OCI-LY7 (cell line): ENCODE results near the gene NRF1. TPM values are rescaled to one million over a fixed set of nuclear protein-coding genes. Genes with fewer than 3 reads are reported as not detected.

ENCODE experiments used
- BruUV-seq: library from RNA; stranded (reverse); fragments of 400-500 nt; replicated peaks from 2 replicates; lab custom pipeline; 2021; lab: Mats Ljungman, UMichigan
- CTCF ChIA-PET: fragments of 300-600 bp; sonication (Branson Sonifier 250); formaldehyde crosslinking; loops from one replicate; lab custom pipeline; 2022; ENCODE audit warnings: antibody characterized with exemption; ENCODE audit not compliant: unreplicated experiment; lab: Charles Lee
- POLR2A ChIA-PET: fragments of 300-600 bp; sonication (Branson Sonifier 250); formaldehyde crosslinking; loops from one replicate; lab custom pipeline; 2022; ENCODE audit warnings: antibody characterized with exemption; lab: Charles Lee
- DNase-seq: peaks from one replicate; pipeline ENCODE4 v3.0.0-alpha.2; 2015; ENCODE audit warnings: low spot score
- H2AFZ ChIP-seq: fragments of 200-600 bp; sonication (generic), shearing (Covaris generic); 2 replicates; pipeline ENCODE4 v1.6.1; 2014; ENCODE audit warnings: mild to moderate bottlenecking, antibody characterized with exemption, low read length, moderate library complexity
- H3K27ac ChIP-seq: fragments of 200-600 bp; sonication (generic); 2 replicates; pipeline ENCODE4 v1.5.1; 2014; ENCODE audit warnings: mixed run types, low read depth, mild to moderate bottlenecking, moderate library complexity, low read length, inconsistent platforms; ENCODE audit not compliant: poor library complexity, severe bottlenecking
- H3K36me3 ChIP-seq: fragments of 200-600 bp; sonication (generic); 2 replicates; pipeline ENCODE4 v1.6.1; 2014; ENCODE audit warnings: mild to moderate bottlenecking, antibody characterized with exemption, low read length, moderate library complexity, mixed read lengths; ENCODE audit not compliant: insufficient read depth
- H3K4me1 ChIP-seq: fragments of 200-600 bp; sonication (generic); 2 replicates; pipeline ENCODE4 v1.5.1; 2014; ENCODE audit warnings: mild to moderate bottlenecking, low read length; ENCODE audit not compliant: insufficient read depth, poor library complexity, severe bottlenecking
- H3K4me2 ChIP-seq: fragments of 200-600 bp; sonication (generic); 2 replicates; pipeline ENCODE4 v1.6.1; 2014; ENCODE audit warnings: mild to moderate bottlenecking, low read length
- H3K4me3 ChIP-seq: fragments of 200-600 bp; sonication (generic); 2 replicates; pipeline ENCODE4 v1.5.1; 2014; ENCODE audit warnings: mild to moderate bottlenecking, low read depth, low read length; ENCODE audit not compliant: poor library complexity, severe bottlenecking
- H3K79me2 ChIP-seq: fragments of 200-600 bp; sonication (generic); 2 replicates; pipeline ENCODE4 v1.6.1; 2016; ENCODE audit warnings: low read depth, mild to moderate bottlenecking, low read length, moderate library complexity, mixed read lengths; ENCODE audit not compliant: insufficient read depth
- H3K9me2 ChIP-seq: fragments of 200-600 bp; sonication (generic); 2 replicates; pipeline ENCODE4 v1.6.1; 2016; ENCODE audit warnings: mild to moderate bottlenecking, low read length, mixed read lengths; ENCODE audit not compliant: insufficient read depth
- H3K9me3 ChIP-seq: fragments of 200-600 bp; sonication (generic); 2 replicates; pipeline ENCODE4 v1.6.1; 2014; ENCODE audit warnings: mild to moderate bottlenecking, mixed run types, low read length, mixed read lengths
- H4K20me1 ChIP-seq: fragments of 200-600 bp; sonication (generic); 2 replicates; pipeline ENCODE4 v1.6.1; 2014; ENCODE audit warnings: mild to moderate bottlenecking, antibody characterized with exemption, low read length, moderate library complexity, mixed read lengths; ENCODE audit not compliant: insufficient read depth
- EZH2phosphoT487 ChIP-seq: fragments of 200-600 bp; sonication (generic); IDR thresholded peaks from 2 replicates; pipeline ENCODE4 v1.6.1; 2018; ENCODE audit warnings: low read depth, borderline replicate concordance, mild to moderate bottlenecking, mixed run types, antibody characterized with exemption, low read length, moderate library complexity, mixed read lengths
- intact Hi-C: fragments of 100-400 bp; cut with micrococcal nuclease; formaldehyde crosslinking; loops from one replicate; pipeline ENCODE4 v1.10.0; 2022; ENCODE audit not compliant: unreplicated experiment
- total RNA-seq, 2 experiments: library from RNA; depleted of rRNA in 1 of 2; stranded (reverse); fragments of >200 nt in 1 of 2; shearing (Covaris generic) in 1 of 2; gene quantifications; 2 replicates each; pipeline ENCODE4 v1.2.3, GENCODE V29; 2014 to 2022
- TF ChIP-seq, protein P1 (sequence below): fragments of 200-600 bp; sonication (generic); conservative IDR thresholded peaks from 2 replicates; pipeline ENCODE4 v1.5.1; 2014; ENCODE audit warnings: mild to moderate bottlenecking, antibody characterized with exemption, low read length, moderate library complexity, mixed read lengths

The NRF1 gene
- total RNA-seq, 2 experiments from 2014 or later, result 26.5 to 26.9 TPM

DNA sequence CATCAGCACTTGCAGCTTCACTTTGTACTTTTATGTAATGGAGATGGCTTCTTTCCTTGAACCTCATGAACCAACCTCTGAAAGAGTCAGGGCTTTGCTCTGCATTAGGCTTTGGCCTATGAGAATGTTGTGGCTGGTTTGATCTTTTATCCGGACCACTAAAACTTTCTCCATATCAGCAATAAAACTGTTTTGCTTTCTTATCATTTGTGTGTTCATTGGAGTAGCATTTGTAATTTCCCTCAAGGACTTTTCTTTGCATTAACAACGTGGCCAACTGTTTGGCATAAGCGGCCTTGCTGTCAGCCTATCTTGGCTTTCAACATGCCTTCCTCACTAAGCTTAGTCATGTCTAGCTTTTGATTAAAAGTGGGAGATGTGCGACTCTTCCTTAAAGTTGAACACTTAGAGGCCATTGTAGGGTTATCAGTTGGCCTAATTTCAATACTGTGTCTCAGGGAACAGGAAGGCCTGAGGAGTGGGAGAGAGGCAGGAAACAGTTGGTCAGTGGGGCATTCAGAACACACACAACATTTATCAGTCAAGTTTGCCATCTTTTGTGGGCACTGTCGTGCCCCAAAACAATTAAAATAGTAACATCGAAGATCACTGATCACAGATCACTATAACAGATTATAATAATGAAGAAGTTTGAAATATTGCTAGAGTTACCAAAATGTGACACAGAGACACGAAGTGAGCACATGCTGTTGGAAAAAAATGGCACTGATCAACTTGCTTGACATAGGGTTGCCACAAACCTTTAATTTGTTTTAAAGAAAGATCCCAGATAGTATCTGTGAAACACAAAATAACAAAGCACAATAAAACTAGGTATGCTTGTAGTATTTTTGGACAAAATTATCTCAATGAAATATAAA lies 64.7 kb downstream of the NRF1 start:
- H3K36me3 ChIP-seq, result peaks cover 88% of the 10 kb centered on the region
- CTCF ChIA-PET, result no interaction called here
- POLR2A ChIA-PET, result no interaction called here

DNA sequence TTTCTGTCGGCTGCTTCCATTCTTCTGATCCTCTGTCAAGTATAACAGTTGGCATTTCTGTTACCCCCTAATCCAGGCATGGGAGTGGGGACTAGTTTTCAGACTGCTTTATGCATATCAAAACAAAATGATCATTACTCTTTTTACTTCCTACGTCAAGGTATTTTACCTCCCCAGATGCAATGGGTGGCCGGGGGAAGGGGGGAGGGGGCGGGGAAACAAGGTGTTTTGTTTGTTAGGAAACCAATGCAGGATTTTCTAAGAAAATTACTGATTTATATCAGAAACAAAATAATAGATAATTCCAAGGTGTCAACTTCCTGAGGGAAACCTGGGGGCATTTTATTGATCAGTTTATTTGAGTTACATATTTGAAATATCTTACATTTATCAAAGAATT lies 66.3 kb downstream of the NRF1 start:
- Histone ChIP-seq H3K4me2 (no peak overlapping the region), H3K36me3 (peaks cover 73% of the 10 kb centered on the region), H3K27ac (no peak overlapping the region), H3K9me3 (no peaks in the 10 kb centered on the region), H3K79me2 (no peaks in the 10 kb centered on the region), H2AFZ (no peak overlapping the region), H3K4me1 (no peaks in the 10 kb centered on the region), H4K20me1 (no peaks in the 10 kb centered on the region), H3K4me3 (no peak overlapping the region), H3K9me2 (no peaks in the 10 kb centered on the region)
- TF ChIP-seq EZH2phosphoT487, result no peak
- TF ChIP-seq, protein P1, sequence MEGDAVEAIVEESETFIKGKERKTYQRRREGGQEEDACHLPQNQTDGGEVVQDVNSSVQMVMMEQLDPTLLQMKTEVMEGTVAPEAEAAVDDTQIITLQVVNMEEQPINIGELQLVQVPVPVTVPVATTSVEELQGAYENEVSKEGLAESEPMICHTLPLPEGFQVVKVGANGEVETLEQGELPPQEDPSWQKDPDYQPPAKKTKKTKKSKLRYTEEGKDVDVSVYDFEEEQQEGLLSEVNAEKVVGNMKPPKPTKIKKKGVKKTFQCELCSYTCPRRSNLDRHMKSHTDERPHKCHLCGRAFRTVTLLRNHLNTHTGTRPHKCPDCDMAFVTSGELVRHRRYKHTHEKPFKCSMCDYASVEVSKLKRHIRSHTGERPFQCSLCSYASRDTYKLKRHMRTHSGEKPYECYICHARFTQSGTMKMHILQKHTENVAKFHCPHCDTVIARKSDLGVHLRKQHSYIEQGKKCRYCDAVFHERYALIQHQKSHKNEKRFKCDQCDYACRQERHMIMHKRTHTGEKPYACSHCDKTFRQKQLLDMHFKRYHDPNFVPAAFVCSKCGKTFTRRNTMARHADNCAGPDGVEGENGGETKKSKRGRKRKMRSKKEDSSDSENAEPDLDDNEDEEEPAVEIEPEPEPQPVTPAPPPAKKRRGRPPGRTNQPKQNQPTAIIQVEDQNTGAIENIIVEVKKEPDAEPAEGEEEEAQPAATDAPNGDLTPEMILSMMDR, result no peak
- intact Hi-C loops, result no loop called here
- ChIA-PET CTCF (no interaction called here), POLR2A (no interaction called here)
- no TSS peak for BruUV-seq
- no peak for DNase-seq

More for the DNA sequence above, 64.7 kb downstream of the NRF1 start:
- Histone ChIP-seq H2AFZ (no peak overlapping the region), H3K9me2 (no peaks in the 10 kb centered on the region), H3K4me2 (no peak overlapping the region), H4K20me1 (no peaks in the 10 kb centered on the region), H3K4me1 (no peaks in the 10 kb centered on the region), H3K27ac (no peak overlapping the region), H3K79me2 (no peaks in the 10 kb centered on the region), H3K4me3 (no peak overlapping the region), H3K9me3 (no peaks in the 10 kb centered on the region)
- no peak for TF ChIP-seq EZH2phosphoT487
- TF ChIP-seq, protein P1, result no peak
- DNase-seq, result no peak
- intact Hi-C loops, result no loop called here
- BruUV-seq, result no TSS peak

DNA sequence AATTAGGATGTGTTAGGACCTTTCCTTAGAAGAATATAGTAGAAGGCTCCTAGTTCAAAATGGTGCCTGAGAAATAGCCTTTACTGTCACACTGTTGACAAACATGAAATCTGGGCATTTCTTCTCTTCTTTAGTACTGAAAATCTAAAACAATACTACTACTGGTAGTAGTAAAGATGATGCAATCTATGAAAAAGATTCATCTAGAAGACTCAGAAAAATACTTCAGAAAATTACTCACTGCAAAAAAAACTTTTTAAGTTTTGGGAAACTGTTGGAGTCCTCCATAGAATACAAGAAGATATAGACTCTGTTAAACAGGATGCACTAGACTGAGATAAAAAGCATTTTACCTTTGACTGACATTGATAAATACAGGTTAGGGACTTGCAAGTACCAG lies 67.1 kb downstream of the NRF1 start:
- ChIA-PET CTCF (no interaction called here), POLR2A (interaction anchor here (0.7 kb wide), 1 partner anchor 127 kb away, joined by 3 read pairs; no protein-coding TSS in a partner anchor)
- intact Hi-C loops, result no loop called here
- Histone ChIP-seq H3K9me2 (no peaks in the 10 kb centered on the region), H2AFZ (no peak overlapping the region), H3K79me2 (no peaks in the 10 kb centered on the region), H3K9me3 (no peaks in the 10 kb centered on the region), H3K36me3 (peaks cover 68% of the 10 kb centered on the region), H4K20me1 (no peaks in the 10 kb centered on the region), H3K4me2 (no peak overlapping the region), H3K4me1 (no peaks in the 10 kb centered on the region), H3K27ac (no peak overlapping the region), H3K4me3 (no peak overlapping the region)
- no TSS peak for BruUV-seq
- DNase-seq, result no peak
- TF ChIP-seq, protein P1, result no peak
- no peak for TF ChIP-seq EZH2phosphoT487
